Prostate gland (tissue), 2 donors: ENCODE measurements around the gene AOAH. TPM values are rescaled to one million over a fixed set of nuclear protein-coding genes. Genes with fewer than 3 reads are reported as not detected.

Experiments used
- DNase-seq: peaks from one replicate; pipeline ENCODE4 v3.0.0-alpha.2; 2019; ENCODE audit warnings: low spot score
- H3K27ac ChIP-seq, 2 donors: fragments of 200-600 bp; sonication (generic); 2 replicates each; pipeline ENCODE4 v1.5.1; 2017 to 2019
- H3K27me3 ChIP-seq: fragments of 200-600 bp; sonication (generic); replicated peaks from 2 replicates; pipeline ENCODE4 v1.5.1; 2019; ENCODE audit not compliant: insufficient read depth
- H3K36me3 ChIP-seq, 2 donors: fragments of 200-600 bp; sonication (generic); 1 replicate in 1 of 2; 2 replicates in 1 of 2; pipeline versions ENCODE4 v1.5.1 to v1.8.1; 2017 to 2019
- H3K4me1 ChIP-seq: fragments of 200-600 bp; sonication (generic); replicated peaks from 2 replicates; pipeline ENCODE4 v1.5.1; 2019
- H3K4me3 ChIP-seq, 2 donors: fragments of 200-600 bp; sonication (generic); 2 replicates each; pipeline ENCODE4 v1.5.1; 2017 to 2019
- H3K9me3 ChIP-seq: fragments of 200-600 bp; sonication (generic); 2 replicates; pipeline ENCODE4 v1.5.1; 2017
- CTCF ChIP-seq, 4 experiments: fragments of 200-600 bp in 2 of 4; fragments of 450-650 bp in 2 of 4; sonication (generic) in 2 of 4; IDR thresholded peaks; 1 replicate in 3 of 4; 2 replicates in 1 of 4; pipeline ENCODE4 v1.5.1; 2016 to 2019; ENCODE audit warnings: antibody characterized with exemption in 4 of 4, mild to moderate bottlenecking in 2 of 4, moderate library complexity in 2 of 4
- POLR2A ChIP-seq: fragments of 450-650 bp; IDR thresholded peaks from one replicate; pipeline ENCODE4 v1.6.1; 2016; ENCODE audit warnings: antibody characterized with exemption, mild to moderate bottlenecking
- POLR2AphosphoS5 ChIP-seq: sonication (generic); formaldehyde crosslinking; IDR thresholded peaks from one replicate; pipeline ENCODE4 v1.6.1; 2017; ENCODE audit warnings: antibody characterized with exemption
- WGBS: methylation state at CpG from one replicate; pipeline ENCODE4 v1.1.5; 2018; 5-methylcytosine and 5-hydroxymethylcytosine counted together
- intact Hi-C: fragments of 100-400 bp; cut with DNase I; formaldehyde crosslinking; loops from one replicate; pipeline ENCODE4 v1.14.2; 2022
- total RNA-seq, 2 donors: library from RNA; depleted of rRNA; stranded (reverse); fragments of >200 nt; gene quantifications; one replicate each; pipeline ENCODE4 v1.1.0, GENCODE V29; 2016

AOAH gene
- total RNA-seq, 2 donors from 2014 or later, result 4.1 to 4.8 TPM

GRCh38 chr7:36606153-36606975 lies 117.9 kb downstream of the AOAH start:
- intact Hi-C loops, result no loop called here
- no peak for TF ChIP-seq CTCF (IDR thresholded peaks at IDR 0.05)
- Histone ChIP-seq H3K36me3 (no peaks in the 10 kb centered on the region), H3K27ac (no peak overlapping the region), H3K9me3 (no peaks in the 10 kb centered on the region), H3K27me3 (no peaks in the 10 kb centered on the region), H3K4me1 (no peaks in the 10 kb centered on the region), H3K4me3 (no peak overlapping the region)
- no peak for DNase-seq
- WGBS, result 69% methylated on average over 12 of the region's 12 CpGs

- intact Hi-C loops, result no loop called here
- no peak for DNase-seq
- Histone ChIP-seq H3K36me3 (no peaks in the 10 kb centered on the region), H3K4me1 (no peaks in the 10 kb centered on the region), H3K4me3 (no peak overlapping the region), H3K27ac (no peak overlapping the region), H3K9me3 (no peaks in the 10 kb centered on the region), H3K27me3 (no peaks in the 10 kb centered on the region)
- WGBS, result 68% methylated on average over 7 of the region's 7 CpGs
- TF ChIP-seq CTCF (IDR thresholded peaks at IDR 0.05) (no peak), POLR2A (no peak), POLR2AphosphoS5 (no peak)
Observed at GRCh38 chr7:36605261-36606051, 118.8 kb downstream of the AOAH start.

GRCh38 chr7:36604806-36605205 lies 119.5 kb downstream of the AOAH start:
- Histone ChIP-seq H3K36me3 (no peaks in the 10 kb centered on the region), H3K27me3 (no peaks in the 10 kb centered on the region), H3K4me3 (no peak overlapping the region), H3K4me1 (no peaks in the 10 kb centered on the region), H3K27ac (no peak overlapping the region), H3K9me3 (no peaks in the 10 kb centered on the region)
- DNase-seq, result no peak
- WGBS, result 86% methylated on average over 3 of the region's 3 CpGs
- intact Hi-C loops, result no loop called here
- no peak for TF ChIP-seq POLR2AphosphoS5
- TF ChIP-seq CTCF (IDR thresholded peaks at IDR 0.05), result no peak
- TF ChIP-seq POLR2A, result no peak

GRCh38 chr7:36602934-36603887 lies 121.1 kb downstream of the AOAH start:
- Histone ChIP-seq H3K4me1 (no peaks in the 10 kb centered on the region), H3K4me3 (no peak overlapping the region), H3K9me3 (no peaks in the 10 kb centered on the region), H3K36me3 (no peaks in the 10 kb centered on the region), H3K27me3 (no peaks in the 10 kb centered on the region), H3K27ac (no peak overlapping the region)
- intact Hi-C loops, result no loop called here
- TF ChIP-seq POLR2A (no peak), POLR2AphosphoS5 (no peak), CTCF (IDR thresholded peaks at IDR 0.05) (no peak)
- DNase-seq, result no peak
- 85% methylated on average over 7 of the region's 7 CpGs for WGBS
